ENCODE results near the gene CYP3A7. TPM values are rescaled to one million over a fixed set of nuclear protein-coding genes. Genes with fewer than 3 reads are reported as not detected.

Gene CYP3A7
- total RNA-seq, 1 experiment from 2014 or later: not detected

DNA sequence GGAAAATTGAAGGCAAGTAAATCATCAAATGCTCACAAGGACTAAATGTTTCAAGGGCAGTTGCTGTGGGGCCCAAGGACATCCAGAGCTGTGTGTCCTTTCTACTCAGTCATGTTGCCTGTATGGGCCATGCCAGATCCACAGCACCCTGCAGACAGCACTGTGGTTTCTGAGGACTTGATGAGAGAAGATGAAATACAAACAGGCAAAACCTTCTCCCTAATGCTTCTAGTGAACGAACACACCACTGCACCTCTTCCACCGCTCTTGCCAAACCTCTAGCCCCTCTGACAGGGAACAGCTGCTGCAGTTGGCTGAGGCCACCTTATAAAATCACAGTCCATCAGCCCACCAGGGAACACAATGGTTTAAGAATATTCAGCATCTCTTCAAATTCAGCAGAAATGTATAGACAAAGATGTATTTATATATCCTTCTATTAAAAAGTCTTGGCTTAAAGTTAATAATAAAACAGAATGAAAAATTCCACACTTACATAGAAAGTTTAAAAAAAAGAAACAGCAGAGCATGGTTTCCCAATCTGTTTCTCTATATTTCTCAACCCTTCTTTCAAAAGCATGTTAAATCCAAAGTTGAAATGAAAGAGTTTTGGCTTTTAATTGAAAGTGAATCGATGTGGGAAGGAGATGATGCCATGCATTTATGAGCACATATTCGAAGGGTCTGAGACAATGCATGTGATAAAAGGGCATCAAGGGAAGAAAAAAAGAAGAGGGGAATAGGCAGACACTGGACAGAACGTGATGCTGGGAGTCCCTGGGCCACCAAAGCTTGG is 14.0 kb downstream of the CYP3A7 start:
- H2AK5ac ChIP-seq (ENCODE audit: insufficient read length, low read length): no peak overlapping the region
- no peaks in the 10 kb centered on the region for H3K4me1 ChIP-seq (ENCODE audit: insufficient read depth, low read length)
- no peak overlapping the region for H2AFZ ChIP-seq (ENCODE audit: low read length)
- TF ChIP-seq, protein P1, sequence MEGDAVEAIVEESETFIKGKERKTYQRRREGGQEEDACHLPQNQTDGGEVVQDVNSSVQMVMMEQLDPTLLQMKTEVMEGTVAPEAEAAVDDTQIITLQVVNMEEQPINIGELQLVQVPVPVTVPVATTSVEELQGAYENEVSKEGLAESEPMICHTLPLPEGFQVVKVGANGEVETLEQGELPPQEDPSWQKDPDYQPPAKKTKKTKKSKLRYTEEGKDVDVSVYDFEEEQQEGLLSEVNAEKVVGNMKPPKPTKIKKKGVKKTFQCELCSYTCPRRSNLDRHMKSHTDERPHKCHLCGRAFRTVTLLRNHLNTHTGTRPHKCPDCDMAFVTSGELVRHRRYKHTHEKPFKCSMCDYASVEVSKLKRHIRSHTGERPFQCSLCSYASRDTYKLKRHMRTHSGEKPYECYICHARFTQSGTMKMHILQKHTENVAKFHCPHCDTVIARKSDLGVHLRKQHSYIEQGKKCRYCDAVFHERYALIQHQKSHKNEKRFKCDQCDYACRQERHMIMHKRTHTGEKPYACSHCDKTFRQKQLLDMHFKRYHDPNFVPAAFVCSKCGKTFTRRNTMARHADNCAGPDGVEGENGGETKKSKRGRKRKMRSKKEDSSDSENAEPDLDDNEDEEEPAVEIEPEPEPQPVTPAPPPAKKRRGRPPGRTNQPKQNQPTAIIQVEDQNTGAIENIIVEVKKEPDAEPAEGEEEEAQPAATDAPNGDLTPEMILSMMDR (conservative IDR thresholded peaks at IDR 0.05): no peak
- no peak overlapping the region for H3K14ac ChIP-seq (ENCODE audit: insufficient read depth, low read length)
- no peak overlapping the region for H3K27ac ChIP-seq (ENCODE audit: insufficient read length, low read depth, low read length)
- H2BK5ac ChIP-seq (ENCODE audit: insufficient read length, low read length): no peak overlapping the region
- H4K20me1 ChIP-seq (ENCODE audit: control insufficient read depth, insufficient read depth, insufficient read length): no peaks in the 10 kb centered on the region
- H2BK15ac ChIP-seq (ENCODE audit: low read depth, low read length): no peak overlapping the region
- Mint-ChIP-seq H3K27ac (no peak overlapping the region), H3K36me3 (ENCODE audit: insufficient read depth in 1 of 3, low read depth in 3 of 3) (no peaks in the 10 kb centered on the region), H3K4me3 (no peak overlapping the region), H3K27me3 (ENCODE audit: low read depth) (peaks cover 31% of the 10 kb centered on the region), H3K9me3 (no peaks in the 10 kb centered on the region), H3K4me1 (no peaks in the 10 kb centered on the region)
- no CpG with 5 or more reads among the region's 5 CpGs for WGBS (ENCODE audit: extremely low coverage, insufficient read length, low lambda C conversion rate)
- no peak overlapping the region for H4K5ac ChIP-seq (ENCODE audit: insufficient read length, low read depth, low read length)
- no peak overlapping the region for H2BK20ac ChIP-seq (ENCODE audit: low read depth, low read length, poor library complexity, severe bottlenecking)
- H2BK12ac ChIP-seq (ENCODE audit: insufficient read length, low read depth, low read length): no peak overlapping the region
- H3K79me1 ChIP-seq (ENCODE audit: insufficient read depth, low read depth, low read length, poor library complexity, severe bottlenecking): no peaks in the 10 kb centered on the region
- H3K23me2 ChIP-seq (ENCODE audit: insufficient read length, low read depth, low read length, poor library complexity, severe bottlenecking): no peaks in the 10 kb centered on the region
- DNase-seq: no peak
- no peak overlapping the region for H4K8ac ChIP-seq (replicated peaks; ENCODE audit: insufficient read length, low read depth, low read length)
- H3K9me3 ChIP-seq (ENCODE audit: control insufficient read depth, low read depth, low read length): no peaks in the 10 kb centered on the region
- no peaks in the 10 kb centered on the region for H3K27me3 ChIP-seq (ENCODE audit: insufficient read depth, low read length)
- H3K4ac ChIP-seq (ENCODE audit: low read depth, low read length): no peak overlapping the region
- H3T11ph ChIP-seq (ENCODE audit: low read length): no peak overlapping the region
- H2BK120ac ChIP-seq (ENCODE audit: low read depth, low read length, poor library complexity, severe bottlenecking): no peak overlapping the region
- no peak overlapping the region for H4K91ac ChIP-seq (ENCODE audit: insufficient read length, low read depth, low read length)
- H3K23ac ChIP-seq (ENCODE audit: insufficient read length, low read depth, low read length): no peak overlapping the region
- no peak overlapping the region for H3K56ac ChIP-seq (ENCODE audit: insufficient read length, low read depth, low read length)
- no peak overlapping the region for H3K4me2 ChIP-seq (ENCODE audit: insufficient read depth, insufficient read length, low read length)
- no peak overlapping the region for H3K9ac ChIP-seq (ENCODE audit: extremely low read depth, insufficient read length, low read length)
- H3K18ac ChIP-seq (ENCODE audit: insufficient read length, low read depth, low read length): no peak overlapping the region
- no peaks in the 10 kb centered on the region for H3K79me2 ChIP-seq (ENCODE audit: insufficient read depth, low read length)

Data from H9 (cell line).